Measurements from ENCODE around the gene TMEM131.

TMEM131 gene

DNA sequence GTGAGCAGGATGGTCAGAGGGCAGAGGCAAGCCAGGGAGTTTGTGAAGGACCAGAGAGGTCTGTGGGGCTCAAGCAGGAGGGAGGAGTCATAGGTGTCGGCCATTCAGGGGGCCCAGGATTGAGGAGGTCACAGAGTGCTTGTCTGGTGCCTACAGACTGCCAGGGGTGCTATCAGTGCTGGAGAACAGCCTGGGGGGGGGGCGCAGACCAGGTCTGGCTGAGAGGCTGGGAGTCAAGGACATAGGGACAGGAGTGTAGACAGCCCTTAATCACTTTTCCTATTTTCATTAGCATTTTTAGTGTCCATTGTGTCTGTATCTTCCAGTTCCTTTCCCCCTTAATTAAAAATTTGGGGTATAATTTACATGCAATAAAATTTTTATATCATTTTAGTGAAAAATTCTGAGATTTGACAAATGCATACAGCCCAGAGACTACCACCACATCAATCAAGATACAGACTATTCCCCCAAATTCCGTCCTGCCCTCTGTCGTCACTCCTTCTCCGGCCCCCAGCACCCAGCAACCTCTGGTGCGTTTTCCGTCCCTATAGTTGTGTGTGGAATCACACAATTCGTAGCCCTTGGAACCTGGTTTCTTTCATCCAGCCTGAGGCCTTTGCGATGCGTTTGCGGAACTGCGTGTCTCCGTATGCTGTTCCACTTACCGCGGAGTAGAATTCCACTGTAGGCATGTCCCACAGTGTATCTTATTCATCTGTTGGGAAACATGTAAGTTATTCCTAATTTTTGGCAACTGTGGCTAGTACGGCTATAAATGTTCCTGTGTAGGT is 276.2 kb downstream of the TMEM131 start:
- Histone ChIP-seq H3K36me3 (no peaks in the 10 kb centered on the region), H3K27me3 (ENCODE audit: insufficient read depth, low read depth, severe bottlenecking) (no peaks in the 10 kb centered on the region), H3K4me3 (ENCODE audit: low read depth, low read length) (no peak overlapping the region), H3K27ac (no peak overlapping the region), H3K9me3 (ENCODE audit: severe bottlenecking) (no peaks in the 10 kb centered on the region)
- DNase-seq: no peak
- TF ChIP-seq, protein P1, sequence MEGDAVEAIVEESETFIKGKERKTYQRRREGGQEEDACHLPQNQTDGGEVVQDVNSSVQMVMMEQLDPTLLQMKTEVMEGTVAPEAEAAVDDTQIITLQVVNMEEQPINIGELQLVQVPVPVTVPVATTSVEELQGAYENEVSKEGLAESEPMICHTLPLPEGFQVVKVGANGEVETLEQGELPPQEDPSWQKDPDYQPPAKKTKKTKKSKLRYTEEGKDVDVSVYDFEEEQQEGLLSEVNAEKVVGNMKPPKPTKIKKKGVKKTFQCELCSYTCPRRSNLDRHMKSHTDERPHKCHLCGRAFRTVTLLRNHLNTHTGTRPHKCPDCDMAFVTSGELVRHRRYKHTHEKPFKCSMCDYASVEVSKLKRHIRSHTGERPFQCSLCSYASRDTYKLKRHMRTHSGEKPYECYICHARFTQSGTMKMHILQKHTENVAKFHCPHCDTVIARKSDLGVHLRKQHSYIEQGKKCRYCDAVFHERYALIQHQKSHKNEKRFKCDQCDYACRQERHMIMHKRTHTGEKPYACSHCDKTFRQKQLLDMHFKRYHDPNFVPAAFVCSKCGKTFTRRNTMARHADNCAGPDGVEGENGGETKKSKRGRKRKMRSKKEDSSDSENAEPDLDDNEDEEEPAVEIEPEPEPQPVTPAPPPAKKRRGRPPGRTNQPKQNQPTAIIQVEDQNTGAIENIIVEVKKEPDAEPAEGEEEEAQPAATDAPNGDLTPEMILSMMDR (IDR thresholded peaks at IDR 0.05; ENCODE audit: low read depth, low read length): no peak

DNA sequence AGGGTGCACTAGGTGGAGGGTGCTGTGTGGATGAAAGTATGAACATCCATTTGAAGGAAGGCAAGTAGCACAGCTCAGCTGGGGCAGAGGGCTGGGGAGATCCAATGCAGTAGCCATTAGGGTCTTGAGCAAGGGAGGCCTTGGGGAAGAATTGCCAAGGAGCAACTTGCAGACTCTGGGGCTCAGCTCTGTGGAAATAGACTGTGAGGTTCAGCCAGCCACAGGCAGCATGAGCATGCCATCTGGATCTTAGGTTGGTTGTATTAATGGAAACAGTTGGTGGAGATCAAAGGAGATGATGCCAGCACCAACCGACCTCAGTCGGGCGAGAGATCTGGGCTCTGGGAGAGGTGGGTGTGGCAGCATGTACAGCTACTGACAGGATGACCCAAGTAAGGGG is 276.8 kb downstream of the TMEM131 start:
- no peak for DNase-seq
- H3K27me3 ChIP-seq (ENCODE audit: insufficient read depth, low read depth, severe bottlenecking): no peaks in the 10 kb centered on the region
- TF ChIP-seq, protein P1 (IDR thresholded peaks at IDR 0.05; ENCODE audit: low read depth, low read length): no peak
- H3K9me3 ChIP-seq (ENCODE audit: severe bottlenecking): no peaks in the 10 kb centered on the region
- no peaks in the 10 kb centered on the region for H3K36me3 ChIP-seq
- H3K4me3 ChIP-seq (ENCODE audit: low read depth, low read length): no peak overlapping the region
- H3K27ac ChIP-seq: no peak overlapping the region

DNA sequence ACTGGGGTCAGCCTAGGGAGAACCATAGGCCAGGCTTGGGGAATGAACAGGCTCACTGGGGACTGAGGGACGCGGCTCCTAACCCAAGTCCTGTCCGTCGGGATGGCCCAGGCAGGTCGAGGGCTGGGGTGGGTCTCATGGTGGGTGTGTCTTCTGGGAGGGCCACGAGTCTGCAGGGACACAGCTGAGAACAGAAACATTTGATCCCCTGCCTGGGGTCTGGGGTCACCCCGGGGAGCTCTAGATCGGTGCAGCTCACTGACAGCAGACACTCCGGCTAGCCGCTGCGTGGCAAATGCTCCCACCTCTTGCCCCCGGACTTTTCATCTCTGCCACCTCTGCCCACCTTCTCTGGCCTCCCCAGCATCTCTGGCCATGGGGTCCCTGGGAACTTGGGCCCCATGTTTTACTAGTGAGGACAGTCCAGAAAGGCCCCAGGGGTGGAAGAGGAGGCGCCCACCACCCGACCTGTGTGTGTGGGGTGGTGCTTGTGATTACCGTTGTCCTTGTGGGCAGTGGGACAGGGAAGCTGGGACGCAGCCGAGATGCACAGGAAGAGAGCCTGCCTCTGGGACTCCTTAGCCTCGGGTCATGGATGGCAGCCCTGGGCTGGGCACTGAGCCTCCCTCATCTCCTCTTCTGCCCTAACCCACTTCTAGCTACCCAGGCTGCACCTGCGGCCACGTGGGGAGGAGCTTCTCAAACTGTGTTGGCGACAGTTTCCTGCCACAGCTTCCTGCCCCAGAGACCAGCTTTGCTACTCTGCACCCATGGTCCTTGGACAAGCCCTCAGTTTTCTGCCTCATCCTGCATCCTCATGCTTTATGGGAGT is 277.5 kb downstream of the TMEM131 start:
- H3K4me3 ChIP-seq (ENCODE audit: low read depth, low read length): no peak overlapping the region
- no peak overlapping the region for H3K27ac ChIP-seq
- TF ChIP-seq, protein P1 (IDR thresholded peaks at IDR 0.05; ENCODE audit: low read depth, low read length): no peak
- no peak for DNase-seq
- no peaks in the 10 kb centered on the region for H3K9me3 ChIP-seq (ENCODE audit: severe bottlenecking)
- no peaks in the 10 kb centered on the region for H3K36me3 ChIP-seq
- no peaks in the 10 kb centered on the region for H3K27me3 ChIP-seq (ENCODE audit: insufficient read depth, low read depth, severe bottlenecking)

DNA sequence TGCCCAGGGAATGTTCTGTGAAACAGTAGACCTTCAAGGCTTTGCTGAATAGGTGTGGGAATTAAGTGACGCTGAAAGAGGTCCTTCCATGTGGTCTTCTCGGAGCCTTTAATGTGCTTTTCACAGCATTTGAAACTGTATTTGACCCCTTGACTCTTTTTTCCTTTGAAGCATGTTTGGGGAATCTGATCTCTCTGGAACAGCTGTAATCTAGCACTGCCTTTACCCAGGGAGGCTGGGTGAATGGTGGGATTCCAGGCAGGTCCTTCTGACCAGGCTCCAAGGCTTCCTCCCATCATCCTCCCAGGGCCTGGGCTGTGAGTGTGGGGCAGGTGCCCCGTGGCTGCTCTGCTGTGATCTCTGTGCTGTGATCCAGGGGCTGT is 278.1 kb downstream of the TMEM131 start:
- TF ChIP-seq, protein P1 (IDR thresholded peaks at IDR 0.05; ENCODE audit: low read depth, low read length): no peak
- H3K36me3 ChIP-seq: no peaks in the 10 kb centered on the region
- no peaks in the 10 kb centered on the region for H3K27me3 ChIP-seq (ENCODE audit: insufficient read depth, low read depth, severe bottlenecking)
- no peak for DNase-seq
- H3K4me3 ChIP-seq (ENCODE audit: low read depth, low read length): no peak overlapping the region
- H3K27ac ChIP-seq: no peak overlapping the region
- no peaks in the 10 kb centered on the region for H3K9me3 ChIP-seq (ENCODE audit: severe bottlenecking)

DNA sequence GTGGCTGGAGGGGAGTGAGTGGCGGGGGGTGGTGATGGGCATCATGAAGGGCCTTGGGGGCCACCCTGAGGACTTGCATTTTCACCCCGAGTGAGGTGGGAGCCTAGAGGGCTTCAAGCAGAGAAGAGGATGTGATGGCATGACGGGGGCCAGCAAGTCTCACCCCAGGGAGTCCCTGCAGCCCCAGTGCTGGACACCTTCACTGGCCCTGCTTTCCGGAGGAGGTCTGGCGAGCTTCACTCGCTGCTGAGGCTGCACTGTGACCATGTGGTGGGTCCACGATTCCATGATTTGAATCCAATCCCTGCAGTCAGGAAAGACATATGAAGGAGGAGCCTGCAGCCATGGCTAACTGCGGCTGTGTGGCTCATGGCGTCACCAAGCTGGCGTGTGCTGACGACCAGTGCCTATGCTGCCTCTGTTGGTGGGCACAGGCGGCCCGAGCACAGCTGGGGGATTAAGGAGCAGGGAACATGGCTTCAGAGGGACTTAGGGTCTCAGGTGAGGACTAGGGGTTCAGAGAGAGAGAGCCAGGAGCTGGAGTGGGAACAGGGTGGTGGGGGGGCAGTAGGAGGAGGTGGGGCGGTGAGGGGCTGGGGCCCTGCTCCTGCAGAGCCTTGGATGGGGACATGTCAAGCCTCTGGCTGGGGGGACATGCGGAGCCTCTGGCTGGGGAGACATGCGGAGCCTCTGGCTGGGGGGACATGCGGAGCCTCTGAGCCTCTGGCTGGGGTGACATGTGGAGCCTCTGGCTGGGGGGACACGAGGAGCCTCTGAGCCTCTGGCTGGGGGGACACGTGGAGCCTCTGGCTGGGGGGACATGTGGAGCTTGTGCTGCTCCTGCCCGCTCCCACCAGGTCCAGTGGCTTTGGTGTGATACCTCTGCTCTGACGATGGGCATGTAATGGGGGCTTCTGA is 278.8 kb downstream of the TMEM131 start:
- no peak for DNase-seq
- H3K4me3 ChIP-seq (ENCODE audit: low read depth, low read length): no peak overlapping the region
- no peak overlapping the region for H3K27ac ChIP-seq
- TF ChIP-seq, protein P1 (IDR thresholded peaks at IDR 0.05; ENCODE audit: low read depth, low read length): no peak
- no peaks in the 10 kb centered on the region for H3K27me3 ChIP-seq (ENCODE audit: insufficient read depth, low read depth, severe bottlenecking)
- no peaks in the 10 kb centered on the region for H3K9me3 ChIP-seq (ENCODE audit: severe bottlenecking)
- no peaks in the 10 kb centered on the region for H3K36me3 ChIP-seq
